OCI-LY7 (cell line): Measurements from ENCODE around the gene TAGLN.

Experiments used
- CTCF ChIP-seq: fragments of 200-600 bp; sonication (generic); conservative IDR thresholded peaks from 2 replicates; pipeline ENCODE4 v1.5.1; 2014; ENCODE audit warnings: mild to moderate bottlenecking, antibody characterized with exemption, low read length, moderate library complexity, mixed read lengths
- EZH2phosphoT487 ChIP-seq: fragments of 200-600 bp; sonication (generic); IDR thresholded peaks from 2 replicates; pipeline ENCODE4 v1.6.1; 2018; ENCODE audit warnings: low read depth, borderline replicate concordance, mild to moderate bottlenecking, mixed run types, antibody characterized with exemption, low read length, moderate library complexity, mixed read lengths

GRCh38 chr11:117175781-117176180, 23.4 kb upstream of the TAGLN start:
- TF ChIP-seq CTCF: no peak
- no peak for TF ChIP-seq EZH2phosphoT487
